ENCODE results near the gene NEK6. TPM values are rescaled to one million over a fixed set of nuclear protein-coding genes. Genes with fewer than 3 reads are reported as not detected.

NEK6 gene
- total and polyA plus RNA-seq, 4 donors = 19.0 to 86.2 (median 53.1) TPM

DNA sequence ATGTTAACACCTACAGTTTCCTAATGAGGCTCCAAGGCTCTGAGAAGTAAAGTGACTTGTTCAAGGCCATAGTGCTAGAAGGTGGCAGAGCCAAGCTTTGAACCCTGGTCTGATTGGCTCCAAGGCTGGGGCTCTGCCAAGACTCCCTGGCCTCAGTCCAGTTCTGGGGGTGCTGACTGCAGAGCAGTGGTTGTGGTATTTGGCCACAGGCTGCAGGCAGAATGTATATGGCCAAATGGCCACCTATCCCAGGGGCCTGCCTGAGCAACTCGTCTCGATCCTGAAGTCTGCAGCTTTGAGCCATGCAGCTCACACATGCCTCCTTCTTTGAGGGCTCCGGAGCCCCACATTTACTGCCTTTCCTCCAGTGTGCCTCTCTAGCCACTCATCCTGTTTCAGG lies 9.7 kb upstream of the NEK6 start:
- Histone ChIP-seq H3K9me3 (ENCODE audit: control insufficient read depth in 4 of 4, insufficient read depth in 3 of 4, low read length in 3 of 4) (no peaks in the 10 kb centered on the region), H3K4me1 (ENCODE audit: control insufficient read depth in 5 of 5, insufficient read depth in 5 of 5, low read length in 5 of 5) (peaks cover 0 to 3% (median 1%) of the 10 kb centered on the region in 5 donors), H3K36me3 (ENCODE audit: control insufficient read depth in 4 of 4, insufficient read depth in 4 of 4, low read length in 4 of 4) (no peaks in the 10 kb centered on the region), H3K9ac (ENCODE audit: insufficient read depth in 1 of 2, low read length in 2 of 2) (no peak overlapping the region), H3K4me3 (no peak overlapping the region), H3K27me3 (ENCODE audit: control insufficient read depth in 3 of 3, insufficient read depth in 3 of 3, low read length in 2 of 3) (no peaks in the 10 kb centered on the region), H3K27ac (ENCODE audit: low read depth in 1 of 2, low read length in 1 of 2) (no peak overlapping the region)
- no peak for ATAC-seq (ENCODE audit: insufficient read depth, low FRiP score)
- TF ChIP-seq, protein P1, sequence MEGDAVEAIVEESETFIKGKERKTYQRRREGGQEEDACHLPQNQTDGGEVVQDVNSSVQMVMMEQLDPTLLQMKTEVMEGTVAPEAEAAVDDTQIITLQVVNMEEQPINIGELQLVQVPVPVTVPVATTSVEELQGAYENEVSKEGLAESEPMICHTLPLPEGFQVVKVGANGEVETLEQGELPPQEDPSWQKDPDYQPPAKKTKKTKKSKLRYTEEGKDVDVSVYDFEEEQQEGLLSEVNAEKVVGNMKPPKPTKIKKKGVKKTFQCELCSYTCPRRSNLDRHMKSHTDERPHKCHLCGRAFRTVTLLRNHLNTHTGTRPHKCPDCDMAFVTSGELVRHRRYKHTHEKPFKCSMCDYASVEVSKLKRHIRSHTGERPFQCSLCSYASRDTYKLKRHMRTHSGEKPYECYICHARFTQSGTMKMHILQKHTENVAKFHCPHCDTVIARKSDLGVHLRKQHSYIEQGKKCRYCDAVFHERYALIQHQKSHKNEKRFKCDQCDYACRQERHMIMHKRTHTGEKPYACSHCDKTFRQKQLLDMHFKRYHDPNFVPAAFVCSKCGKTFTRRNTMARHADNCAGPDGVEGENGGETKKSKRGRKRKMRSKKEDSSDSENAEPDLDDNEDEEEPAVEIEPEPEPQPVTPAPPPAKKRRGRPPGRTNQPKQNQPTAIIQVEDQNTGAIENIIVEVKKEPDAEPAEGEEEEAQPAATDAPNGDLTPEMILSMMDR (IDR thresholded peaks at IDR 0.05; ENCODE audit: control extremely low read depth, extremely low read depth) = no peak
- DNase-seq = peak in 1 of 3 donors; percentile 46
- 85 to 90% methylated on average over 3 of the region's 3 CpGs for WGBS, 2 donors

DNA sequence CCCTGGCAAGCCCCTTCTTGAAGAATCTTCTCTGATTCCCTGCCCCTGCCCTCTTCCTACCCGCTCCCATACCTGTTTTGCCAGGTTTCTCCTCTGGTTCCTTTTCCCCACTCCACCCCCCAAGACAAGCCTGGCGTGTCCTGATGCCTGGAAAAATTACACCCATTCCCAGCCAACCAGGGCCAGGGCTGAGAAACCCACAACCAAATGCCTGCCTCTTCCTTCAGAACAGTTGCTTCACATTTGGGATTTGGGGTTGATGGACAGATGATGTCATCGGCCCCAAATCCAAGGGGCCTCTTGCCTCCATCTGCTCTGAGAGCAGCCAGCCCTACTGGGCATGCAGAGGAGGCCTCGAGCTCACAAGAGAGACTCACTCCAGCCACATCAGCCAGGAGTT lies 8.8 kb upstream of the NEK6 start:
- ATAC-seq (ENCODE audit: insufficient read depth, low FRiP score) (no peak), DNase-seq (no peak)
- no peaks in the 10 kb centered on the region for H3K27me3 ChIP-seq (ENCODE audit: control insufficient read depth in 3 of 3, insufficient read depth in 3 of 3, low read length in 2 of 3)
- no peaks in the 10 kb centered on the region for H3K9me3 ChIP-seq (ENCODE audit: control insufficient read depth in 4 of 4, insufficient read depth in 3 of 4, low read length in 3 of 4)
- no peak overlapping the region for H3K9ac ChIP-seq (ENCODE audit: insufficient read depth in 1 of 2, low read length in 2 of 2)
- 83 to 90% methylated on average over 4 of the region's 4 CpGs for WGBS, 2 donors
- H3K4me1 ChIP-seq (ENCODE audit: control insufficient read depth in 5 of 5, insufficient read depth in 5 of 5, low read length in 5 of 5) = peaks cover 0 to 2% (median 0%) of the 10 kb centered on the region in 5 donors
- no peaks in the 10 kb centered on the region for H3K36me3 ChIP-seq (ENCODE audit: control insufficient read depth in 4 of 4, insufficient read depth in 4 of 4, low read length in 4 of 4)
- no peak overlapping the region for H3K27ac ChIP-seq (ENCODE audit: low read depth in 1 of 2, low read length in 1 of 2)
- no peak overlapping the region for H3K4me3 ChIP-seq
- TF ChIP-seq, protein P1 (IDR thresholded peaks at IDR 0.05; ENCODE audit: control extremely low read depth, extremely low read depth) = no peak

DNA sequence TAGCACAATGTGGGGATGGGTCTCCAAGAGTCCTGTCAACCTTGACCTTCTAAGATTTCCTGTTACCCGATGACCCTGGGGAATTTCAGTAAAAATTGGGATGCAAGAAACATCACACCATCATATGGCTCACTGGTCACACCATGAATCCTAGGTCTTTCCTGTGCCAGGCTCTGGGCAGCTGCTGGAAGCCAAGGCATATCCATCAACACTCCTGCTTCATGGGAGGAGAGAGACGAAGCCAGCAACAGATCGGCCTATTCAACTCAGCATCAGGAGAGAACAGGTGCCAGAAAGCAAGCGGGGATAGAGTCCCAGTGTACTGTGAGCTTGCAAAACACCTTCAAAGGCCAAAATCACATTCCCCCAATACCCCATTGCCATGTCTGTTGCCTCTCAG lies 6.5 kb upstream of the NEK6 start:
- Histone ChIP-seq H3K9ac (ENCODE audit: insufficient read depth in 1 of 2, low read length in 2 of 2) (no peak overlapping the region), H3K27me3 (ENCODE audit: control insufficient read depth in 3 of 3, insufficient read depth in 3 of 3, low read length in 2 of 3) (no peaks in the 10 kb centered on the region), H3K4me1 (ENCODE audit: control insufficient read depth in 5 of 5, insufficient read depth in 5 of 5, low read length in 5 of 5) (peaks cover 0 to 2% (median 0%) of the 10 kb centered on the region in 5 donors), H3K36me3 (ENCODE audit: control insufficient read depth in 4 of 4, insufficient read depth in 4 of 4, low read length in 4 of 4) (no peaks in the 10 kb centered on the region), H3K27ac (ENCODE audit: low read depth in 1 of 2, low read length in 1 of 2) (no peak overlapping the region), H3K4me3 (no peak overlapping the region), H3K9me3 (ENCODE audit: control insufficient read depth in 4 of 4, insufficient read depth in 3 of 4, low read length in 3 of 4) (no peaks in the 10 kb centered on the region)
- TF ChIP-seq, protein P1 (IDR thresholded peaks at IDR 0.05; ENCODE audit: control extremely low read depth, extremely low read depth) = no peak
- ATAC-seq (ENCODE audit: insufficient read depth, low FRiP score) = no peak
- DNase-seq = no peak
- WGBS, 2 donors = 73 to 86% methylated on average over 4 of the region's 4 CpGs
